ENCODE results near the gene TOPAZ1. TPM values are rescaled to one million over a fixed set of nuclear protein-coding genes. Genes with fewer than 3 reads are reported as not detected.

The TOPAZ1 gene
- total RNA-seq, 1 experiment from 2014 or later: not detected

DNA sequence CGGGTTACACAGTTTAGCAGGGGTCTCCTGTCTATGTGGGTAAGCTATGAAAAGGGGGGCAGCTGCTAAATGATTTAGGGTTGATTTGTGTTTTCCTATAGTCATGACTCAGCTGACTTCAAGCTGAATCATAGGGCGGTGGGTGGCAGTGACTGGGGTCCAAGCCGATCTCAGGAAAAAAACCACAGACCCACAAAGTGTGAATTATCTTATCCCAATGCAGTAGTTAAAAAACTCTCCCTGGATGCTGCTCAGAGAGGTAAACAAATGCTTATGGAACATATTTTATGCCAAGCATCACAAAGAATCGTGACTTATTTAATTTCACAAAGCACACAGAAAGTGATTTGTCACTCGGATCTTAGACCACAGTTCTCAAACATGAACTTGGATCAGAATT is 18.4 kb upstream of the TOPAZ1 start:
- Histone ChIP-seq H3K27me3 (ENCODE audit: control insufficient read depth, insufficient read depth, low read length) (peaks cover 5% of the 10 kb centered on the region), H3K4me3 (ENCODE audit: low read depth in 2 of 2, low read length in 2 of 2) (no peak overlapping the region), H3K4me1 (ENCODE audit: control insufficient read depth, insufficient read depth, low read length) (no peaks in the 10 kb centered on the region), H3K36me3 (ENCODE audit: control insufficient read depth, insufficient read depth, low read length) (no peaks in the 10 kb centered on the region), H3K27ac (ENCODE audit: low read length) (no peak overlapping the region), H3K9me3 (ENCODE audit: control insufficient read depth, insufficient read depth, low read depth, low read length) (no peaks in the 10 kb centered on the region)
- intact Hi-C loops (cut with micrococcal nuclease; ENCODE audit: unreplicated experiment): no loop called here
- BruUV-seq (replicated peaks): no TSS peak
- no peak for TF ChIP-seq SIN3A (IDR thresholded peaks at IDR 0.05; ENCODE audit: borderline replicate concordance, insufficient read depth, low read depth, low read length)
- TF ChIP-seq, protein P1, sequence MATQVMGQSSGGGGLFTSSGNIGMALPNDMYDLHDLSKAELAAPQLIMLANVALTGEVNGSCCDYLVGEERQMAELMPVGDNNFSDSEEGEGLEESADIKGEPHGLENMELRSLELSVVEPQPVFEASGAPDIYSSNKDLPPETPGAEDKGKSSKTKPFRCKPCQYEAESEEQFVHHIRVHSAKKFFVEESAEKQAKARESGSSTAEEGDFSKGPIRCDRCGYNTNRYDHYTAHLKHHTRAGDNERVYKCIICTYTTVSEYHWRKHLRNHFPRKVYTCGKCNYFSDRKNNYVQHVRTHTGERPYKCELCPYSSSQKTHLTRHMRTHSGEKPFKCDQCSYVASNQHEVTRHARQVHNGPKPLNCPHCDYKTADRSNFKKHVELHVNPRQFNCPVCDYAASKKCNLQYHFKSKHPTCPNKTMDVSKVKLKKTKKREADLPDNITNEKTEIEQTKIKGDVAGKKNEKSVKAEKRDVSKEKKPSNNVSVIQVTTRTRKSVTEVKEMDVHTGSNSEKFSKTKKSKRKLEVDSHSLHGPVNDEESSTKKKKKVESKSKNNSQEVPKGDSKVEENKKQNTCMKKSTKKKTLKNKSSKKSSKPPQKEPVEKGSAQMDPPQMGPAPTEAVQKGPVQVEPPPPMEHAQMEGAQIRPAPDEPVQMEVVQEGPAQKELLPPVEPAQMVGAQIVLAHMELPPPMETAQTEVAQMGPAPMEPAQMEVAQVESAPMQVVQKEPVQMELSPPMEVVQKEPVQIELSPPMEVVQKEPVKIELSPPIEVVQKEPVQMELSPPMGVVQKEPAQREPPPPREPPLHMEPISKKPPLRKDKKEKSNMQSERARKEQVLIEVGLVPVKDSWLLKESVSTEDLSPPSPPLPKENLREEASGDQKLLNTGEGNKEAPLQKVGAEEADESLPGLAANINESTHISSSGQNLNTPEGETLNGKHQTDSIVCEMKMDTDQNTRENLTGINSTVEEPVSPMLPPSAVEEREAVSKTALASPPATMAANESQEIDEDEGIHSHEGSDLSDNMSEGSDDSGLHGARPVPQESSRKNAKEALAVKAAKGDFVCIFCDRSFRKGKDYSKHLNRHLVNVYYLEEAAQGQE (IDR thresholded peaks at IDR 0.05; ENCODE audit: insufficient read depth in 1 of 2, low read depth in 2 of 2, low read length in 1 of 2): no peak
- DNase-seq (ENCODE audit: low read depth, low spot score) (no peak), ATAC-seq (no peak)
- in situ Hi-C loops (cut with HindIII; ENCODE audit: low pct_unique_long_range_greater_than_20kb, low sequenced_read_pairs): no loop called here
- ChIA-PET CTCF (no interaction called here), POLR2A (no interaction called here)

DNA sequence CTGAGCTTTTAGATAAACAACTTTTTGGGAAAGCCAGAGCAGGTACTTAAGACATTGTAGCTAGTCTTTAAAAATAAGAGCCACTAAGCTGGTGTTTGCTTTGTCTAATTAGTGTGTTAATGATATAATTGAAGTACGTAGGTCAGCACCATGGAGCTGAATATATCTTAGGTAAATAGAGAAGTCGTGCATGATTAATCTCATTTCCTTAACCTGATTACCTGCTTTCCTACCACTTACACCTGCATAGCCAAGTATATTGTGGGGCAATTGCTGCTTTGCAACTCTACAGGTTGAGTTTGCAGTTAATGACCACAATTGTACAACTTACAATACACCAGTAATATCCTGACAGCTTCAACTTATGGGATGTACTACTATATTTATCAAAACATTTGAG is 17.6 kb upstream of the TOPAZ1 start:
- DNase-seq (ENCODE audit: low read depth, low spot score) (no peak), ATAC-seq (no peak)
- H3K36me3 ChIP-seq (ENCODE audit: control insufficient read depth, insufficient read depth, low read length): no peaks in the 10 kb centered on the region
- no peak overlapping the region for H3K4me3 ChIP-seq (ENCODE audit: low read depth in 2 of 2, low read length in 2 of 2)
- no peaks in the 10 kb centered on the region for H3K4me1 ChIP-seq (ENCODE audit: control insufficient read depth, insufficient read depth, low read length)
- peaks cover 5% of the 10 kb centered on the region for H3K27me3 ChIP-seq (ENCODE audit: control insufficient read depth, insufficient read depth, low read length)
- ChIA-PET POLR2A (interaction anchor here (0.7 kb wide), 1 partner anchor 11 kb away, joined by 5 read pairs; no protein-coding TSS in a partner anchor), CTCF (no interaction called here)
- in situ Hi-C loops (cut with HindIII; ENCODE audit: low pct_unique_long_range_greater_than_20kb, low sequenced_read_pairs) (no loop called here), intact Hi-C loops (cut with micrococcal nuclease; ENCODE audit: unreplicated experiment) (no loop called here)
- H3K27ac ChIP-seq (ENCODE audit: low read length): no peak overlapping the region
- BruUV-seq (replicated peaks): no TSS peak
- no peak for TF ChIP-seq POLR2AphosphoS5 (IDR thresholded peaks at IDR 0.05; ENCODE audit: low read depth, low read length)
- no peak for TF ChIP-seq TCF7L2 (IDR thresholded peaks at IDR 0.05; ENCODE audit: low read depth, low read length)
- TF ChIP-seq SIN3A (IDR thresholded peaks at IDR 0.05; ENCODE audit: borderline replicate concordance, insufficient read depth, low read depth, low read length): no peak
- TF ChIP-seq, protein P1 (IDR thresholded peaks at IDR 0.05; ENCODE audit: insufficient read depth in 1 of 2, low read depth in 2 of 2, low read length in 1 of 2): no peak
- TF ChIP-seq, protein P2, sequence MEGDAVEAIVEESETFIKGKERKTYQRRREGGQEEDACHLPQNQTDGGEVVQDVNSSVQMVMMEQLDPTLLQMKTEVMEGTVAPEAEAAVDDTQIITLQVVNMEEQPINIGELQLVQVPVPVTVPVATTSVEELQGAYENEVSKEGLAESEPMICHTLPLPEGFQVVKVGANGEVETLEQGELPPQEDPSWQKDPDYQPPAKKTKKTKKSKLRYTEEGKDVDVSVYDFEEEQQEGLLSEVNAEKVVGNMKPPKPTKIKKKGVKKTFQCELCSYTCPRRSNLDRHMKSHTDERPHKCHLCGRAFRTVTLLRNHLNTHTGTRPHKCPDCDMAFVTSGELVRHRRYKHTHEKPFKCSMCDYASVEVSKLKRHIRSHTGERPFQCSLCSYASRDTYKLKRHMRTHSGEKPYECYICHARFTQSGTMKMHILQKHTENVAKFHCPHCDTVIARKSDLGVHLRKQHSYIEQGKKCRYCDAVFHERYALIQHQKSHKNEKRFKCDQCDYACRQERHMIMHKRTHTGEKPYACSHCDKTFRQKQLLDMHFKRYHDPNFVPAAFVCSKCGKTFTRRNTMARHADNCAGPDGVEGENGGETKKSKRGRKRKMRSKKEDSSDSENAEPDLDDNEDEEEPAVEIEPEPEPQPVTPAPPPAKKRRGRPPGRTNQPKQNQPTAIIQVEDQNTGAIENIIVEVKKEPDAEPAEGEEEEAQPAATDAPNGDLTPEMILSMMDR (IDR thresholded peaks at IDR 0.05): no peak
- H3K9me3 ChIP-seq (ENCODE audit: control insufficient read depth, insufficient read depth, low read depth, low read length): no peaks in the 10 kb centered on the region
